Measurements from ENCODE around the gene AMDHD2. TPM values are rescaled to one million over a fixed set of nuclear protein-coding genes. Genes with fewer than 3 reads are reported as not detected.

AMDHD2 gene
- total RNA-seq, 1 experiment from 2014 or later = 100 TPM

DNA sequence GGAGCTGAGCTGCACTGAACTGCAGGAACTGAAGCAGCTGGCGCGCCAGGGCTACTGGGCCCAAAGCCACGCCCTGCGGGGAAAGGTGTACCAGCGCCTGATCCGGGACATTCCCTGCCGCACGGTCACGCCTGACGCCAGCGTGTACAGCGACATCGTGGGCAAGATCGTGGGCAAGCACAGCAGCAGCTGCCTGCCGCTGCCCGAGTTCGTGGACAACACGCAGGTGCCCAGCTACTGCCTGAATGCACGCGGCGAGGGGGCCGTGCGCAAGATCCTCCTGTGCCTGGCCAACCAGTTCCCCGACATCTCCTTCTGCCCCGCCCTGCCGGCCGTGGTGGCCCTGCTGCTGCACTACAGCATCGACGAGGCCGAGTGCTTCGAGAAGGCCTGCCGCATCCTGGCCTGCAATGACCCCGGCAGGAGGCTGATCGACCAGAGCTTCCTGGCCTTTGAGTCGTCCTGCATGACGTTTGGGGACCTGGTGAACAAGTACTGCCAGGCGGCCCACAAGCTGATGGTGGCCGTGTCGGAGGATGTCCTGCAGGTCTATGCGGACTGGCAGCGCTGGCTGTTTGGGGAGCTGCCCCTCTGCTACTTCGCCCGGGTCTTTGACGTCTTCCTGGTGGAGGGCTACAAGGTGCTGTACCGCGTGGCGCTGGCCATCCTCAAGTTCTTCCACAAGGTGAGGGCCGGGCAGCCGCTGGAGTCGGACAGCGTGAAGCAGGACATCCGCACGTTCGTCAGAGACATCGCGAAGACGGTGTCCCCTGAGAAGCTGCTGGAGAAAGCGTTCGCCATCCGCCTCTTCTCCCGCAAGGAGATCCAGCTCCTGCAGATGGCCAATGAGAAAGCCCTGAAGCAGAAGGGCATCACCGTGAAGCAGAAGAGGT lies 23.7 kb upstream of the AMDHD2 start:
- DNase-seq (ENCODE audit: low read depth) = no peak
- in situ Hi-C loops (cut with HindIII; ENCODE audit: low pct_unique_long_range_greater_than_20kb, low sequenced_read_pairs) = no loop called here

DNA sequence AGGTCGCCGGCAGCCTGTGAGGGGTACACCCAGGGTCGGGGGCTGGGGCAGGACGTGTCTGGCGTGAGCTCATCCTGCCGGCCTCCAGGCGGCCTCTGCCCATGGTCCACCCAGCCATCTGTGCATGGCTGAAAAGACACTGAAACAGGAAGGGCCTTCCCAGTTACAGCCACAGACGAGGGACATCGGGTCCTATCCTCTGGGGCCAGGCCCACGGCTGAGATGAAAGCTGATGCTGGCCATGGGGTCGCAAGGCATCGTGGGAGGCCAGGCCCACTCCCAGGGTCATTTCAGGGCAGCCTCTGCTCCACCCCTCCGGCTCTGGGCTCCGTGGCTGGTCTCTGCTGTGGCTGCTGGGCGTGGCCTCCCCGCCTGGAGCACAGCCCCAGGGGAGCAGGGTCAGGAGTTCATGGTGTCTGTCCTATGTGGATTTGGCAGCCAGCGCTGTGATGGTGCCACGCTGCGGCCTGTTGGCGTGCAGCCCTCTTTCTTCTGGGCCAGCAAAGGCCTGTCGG lies 23.0 kb upstream of the AMDHD2 start:
- in situ Hi-C loops (cut with HindIII; ENCODE audit: low pct_unique_long_range_greater_than_20kb, low sequenced_read_pairs) = no loop called here
- no peak for DNase-seq (ENCODE audit: low read depth)

DNA sequence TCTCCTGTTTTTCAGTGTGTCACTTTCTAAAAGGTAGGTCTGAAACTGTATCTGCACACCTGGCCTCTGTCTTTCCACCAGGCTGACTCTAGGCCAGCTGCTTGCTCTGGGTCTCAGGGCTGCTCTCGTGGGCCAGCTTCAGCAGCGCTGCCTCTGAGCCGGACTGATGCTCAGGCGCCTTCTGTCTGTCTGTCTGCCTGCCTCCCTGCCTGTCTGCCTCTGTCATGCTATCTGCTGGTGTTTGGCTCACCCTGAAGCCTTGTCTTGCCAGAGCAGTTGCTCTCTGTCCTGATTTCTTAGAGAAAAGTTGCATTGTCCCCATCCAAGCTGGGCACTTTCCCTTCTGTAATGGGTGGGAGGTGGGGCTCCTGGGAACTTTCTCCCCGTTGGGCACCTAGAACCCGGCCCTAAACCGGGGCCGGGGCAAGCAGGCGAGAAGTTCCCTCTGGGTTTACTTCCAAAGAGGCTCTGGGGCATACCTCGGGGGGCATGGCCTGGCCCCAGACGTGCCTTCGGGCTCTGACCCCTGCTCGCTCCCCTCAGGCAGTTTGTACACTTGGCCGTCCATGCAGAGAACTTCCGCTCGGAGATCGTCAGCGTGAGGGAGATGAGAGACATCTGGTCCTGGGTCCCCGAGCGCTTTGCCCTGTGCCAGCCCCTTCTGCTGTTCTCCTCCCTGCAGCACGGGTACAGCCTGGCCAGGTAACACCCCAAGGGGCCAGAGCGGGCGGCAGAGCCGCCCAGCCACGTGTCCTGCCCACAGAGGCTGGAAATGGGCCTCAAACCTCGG lies 22.3 kb upstream of the AMDHD2 start:
- in situ Hi-C loops (cut with HindIII; ENCODE audit: low pct_unique_long_range_greater_than_20kb, low sequenced_read_pairs) = no loop called here
- no peak for DNase-seq (ENCODE audit: low read depth)

DNA sequence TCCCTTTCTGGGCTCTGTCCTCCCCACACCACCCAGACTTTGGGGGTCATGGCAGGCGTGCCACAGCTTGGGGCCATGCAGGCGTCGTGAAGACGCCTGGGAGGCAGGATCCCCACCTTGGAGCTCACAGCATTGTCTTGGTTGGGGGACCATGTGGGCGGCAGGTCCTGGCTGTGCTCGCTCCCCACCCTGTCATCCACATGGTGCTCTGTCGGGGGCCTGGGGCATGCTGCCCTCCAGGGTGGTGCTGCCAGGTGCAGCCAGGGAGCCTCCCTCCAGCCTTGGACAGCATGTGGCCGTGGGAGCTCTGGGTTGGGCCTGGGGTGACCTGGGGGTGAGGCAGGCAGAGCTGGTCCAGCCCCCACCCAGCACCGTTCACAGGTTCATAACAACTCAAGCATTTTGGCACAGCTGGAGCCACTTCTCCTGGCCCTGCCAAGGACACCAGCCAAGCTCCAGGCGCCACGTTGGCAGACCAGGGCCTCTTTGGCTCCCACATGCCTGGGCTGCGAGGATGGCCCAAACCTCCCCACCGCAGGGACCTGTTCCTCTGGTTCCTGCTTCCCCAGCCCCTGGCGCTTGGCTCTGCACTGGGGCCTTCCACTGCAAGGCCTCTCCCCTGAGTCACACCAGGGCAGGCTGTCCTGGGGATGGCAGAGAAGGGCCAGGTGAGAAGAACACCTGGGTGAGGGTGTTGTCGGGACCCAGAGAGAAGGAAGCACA lies 21.5 kb upstream of the AMDHD2 start:
- in situ Hi-C loops (cut with HindIII; ENCODE audit: low pct_unique_long_range_greater_than_20kb, low sequenced_read_pairs) = no loop called here
- no peak for DNase-seq (ENCODE audit: low read depth)

DNA sequence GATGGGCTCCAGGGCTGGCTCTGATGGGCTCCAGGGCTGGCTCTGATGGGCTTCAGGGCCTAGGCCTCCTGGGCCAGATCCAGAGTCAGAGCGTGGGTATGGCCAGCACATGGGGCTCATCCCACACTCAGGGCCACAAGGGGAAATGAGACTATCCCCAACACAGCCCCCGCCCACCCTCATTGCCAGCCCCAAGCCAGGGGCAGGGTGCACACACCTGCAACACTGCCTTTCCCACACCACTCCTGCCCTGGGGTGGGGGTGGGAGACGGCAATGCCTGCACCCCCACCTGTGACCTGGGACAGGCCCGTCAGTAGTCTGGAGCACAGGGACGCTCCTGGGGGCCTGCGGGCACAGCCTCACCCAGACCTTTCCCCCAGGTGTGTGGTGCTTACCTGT lies 20.7 kb upstream of the AMDHD2 start:
- in situ Hi-C loops (cut with HindIII; ENCODE audit: low pct_unique_long_range_greater_than_20kb, low sequenced_read_pairs) = no loop called here
- DNase-seq (ENCODE audit: low read depth) = no peak

DNA sequence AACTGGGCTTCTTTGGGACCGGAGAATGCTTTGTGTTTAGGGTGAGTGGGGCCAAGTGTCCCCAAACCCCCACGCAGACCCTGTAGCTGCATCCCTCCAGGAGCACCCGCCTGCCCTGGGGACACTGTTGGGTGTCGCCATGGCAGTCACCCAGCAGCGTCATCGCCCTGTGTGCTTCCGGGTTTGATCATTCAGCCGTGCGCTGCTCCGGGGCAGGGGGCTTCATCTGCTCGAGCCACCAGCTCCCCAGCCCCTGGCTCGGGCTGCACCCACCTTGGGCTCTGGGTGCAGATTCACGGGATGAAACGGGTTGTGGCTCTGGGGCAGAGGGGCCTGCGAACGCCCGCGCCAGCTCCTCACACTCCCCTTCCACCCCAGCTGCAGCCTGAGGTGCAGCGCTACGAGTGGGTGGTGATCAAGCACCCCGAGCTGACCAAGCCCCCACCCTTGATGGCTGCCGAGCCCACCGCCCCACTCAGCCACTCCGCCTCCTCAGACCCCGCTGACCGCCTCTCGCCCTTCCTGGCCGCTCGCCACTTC lies 20.2 kb upstream of the AMDHD2 start:
- DNase-seq (ENCODE audit: low read depth) = no peak
- in situ Hi-C loops (cut with HindIII; ENCODE audit: low pct_unique_long_range_greater_than_20kb, low sequenced_read_pairs) = loop anchor here (25.0 kb wide), 1 partner anchor 463 kb away; the partner anchor contains the start of genes NHERF2, NTHL1 and TSC2

DNA sequence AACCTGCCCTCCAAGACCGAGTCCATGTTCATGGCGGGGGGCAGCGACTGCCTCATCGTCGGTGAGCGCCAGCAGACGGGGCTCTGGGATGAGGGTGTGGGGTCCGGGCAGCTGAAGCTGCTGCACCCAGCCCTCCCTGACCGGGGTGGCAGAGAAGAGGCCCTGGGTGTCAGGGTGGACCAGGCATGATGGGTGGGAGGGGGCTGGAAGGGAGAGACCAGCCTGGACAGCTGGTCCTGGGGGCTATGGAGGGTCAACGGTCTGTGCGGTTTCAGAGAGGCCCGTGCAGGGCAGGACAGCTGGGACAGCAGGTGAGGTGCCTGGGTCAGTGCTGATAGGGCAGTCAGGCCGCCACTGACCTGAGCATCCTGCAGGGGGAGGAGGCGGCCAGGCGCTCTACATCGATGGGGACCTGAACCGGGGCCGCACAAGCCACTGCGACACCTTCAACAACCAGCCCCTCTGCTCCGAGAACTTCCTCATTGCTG lies 19.7 kb upstream of the AMDHD2 start:
- in situ Hi-C loops (cut with HindIII; ENCODE audit: low pct_unique_long_range_greater_than_20kb, low sequenced_read_pairs) = loop anchor here (25.0 kb wide), 1 partner anchor 463 kb away; the partner anchor contains the start of genes NHERF2, NTHL1 and TSC2
- DNase-seq (ENCODE audit: low read depth) = no peak

DNA sequence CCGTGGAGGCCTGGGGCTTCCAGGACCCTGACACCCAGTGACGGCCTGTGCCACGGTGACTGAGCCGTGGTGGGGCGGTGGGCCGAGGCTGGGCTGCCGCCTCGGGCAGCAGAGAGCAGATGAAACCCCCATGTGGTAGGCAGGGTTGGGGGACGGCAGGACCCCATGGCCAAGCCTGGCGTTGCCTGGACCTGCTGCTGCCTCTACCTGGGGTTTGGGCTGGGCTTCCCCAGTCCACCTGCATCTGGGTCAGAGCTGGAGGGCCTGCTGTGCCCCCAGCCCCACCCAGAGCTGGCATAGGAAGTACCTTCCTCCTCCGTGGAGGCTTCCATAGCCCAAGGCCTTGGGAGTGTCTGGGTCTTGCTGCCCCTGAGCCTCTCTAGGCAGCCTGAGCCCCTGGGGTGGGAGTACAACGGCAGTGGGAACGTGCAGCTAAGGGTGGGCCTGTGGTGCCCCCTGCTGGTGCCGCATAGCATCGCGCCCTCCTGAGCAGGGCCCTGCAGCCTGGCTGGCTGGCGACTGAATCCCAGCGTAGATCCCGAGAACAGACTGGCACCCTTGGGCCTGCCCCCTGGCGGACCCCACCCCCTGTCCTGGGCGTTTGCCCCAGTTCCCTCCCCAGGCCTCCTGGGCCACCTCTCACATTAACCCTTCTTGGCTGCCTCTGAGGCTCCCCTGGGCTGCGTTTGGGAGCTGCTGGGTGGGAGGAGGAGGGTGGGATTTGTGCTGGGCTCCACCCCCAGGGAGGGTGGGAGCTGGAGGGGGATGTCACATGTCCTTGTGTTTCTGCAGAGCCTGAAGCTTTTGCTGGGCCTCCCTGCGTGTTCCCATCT lies 19.0 kb upstream of the AMDHD2 start:
- DNase-seq (ENCODE audit: low read depth) = peak; percentile 97
- in situ Hi-C loops (cut with HindIII; ENCODE audit: low pct_unique_long_range_greater_than_20kb, low sequenced_read_pairs) = loop anchor here (25.0 kb wide), 1 partner anchor 464 kb away; the partner anchor contains the start of genes NHERF2, NTHL1 and TSC2

DNA sequence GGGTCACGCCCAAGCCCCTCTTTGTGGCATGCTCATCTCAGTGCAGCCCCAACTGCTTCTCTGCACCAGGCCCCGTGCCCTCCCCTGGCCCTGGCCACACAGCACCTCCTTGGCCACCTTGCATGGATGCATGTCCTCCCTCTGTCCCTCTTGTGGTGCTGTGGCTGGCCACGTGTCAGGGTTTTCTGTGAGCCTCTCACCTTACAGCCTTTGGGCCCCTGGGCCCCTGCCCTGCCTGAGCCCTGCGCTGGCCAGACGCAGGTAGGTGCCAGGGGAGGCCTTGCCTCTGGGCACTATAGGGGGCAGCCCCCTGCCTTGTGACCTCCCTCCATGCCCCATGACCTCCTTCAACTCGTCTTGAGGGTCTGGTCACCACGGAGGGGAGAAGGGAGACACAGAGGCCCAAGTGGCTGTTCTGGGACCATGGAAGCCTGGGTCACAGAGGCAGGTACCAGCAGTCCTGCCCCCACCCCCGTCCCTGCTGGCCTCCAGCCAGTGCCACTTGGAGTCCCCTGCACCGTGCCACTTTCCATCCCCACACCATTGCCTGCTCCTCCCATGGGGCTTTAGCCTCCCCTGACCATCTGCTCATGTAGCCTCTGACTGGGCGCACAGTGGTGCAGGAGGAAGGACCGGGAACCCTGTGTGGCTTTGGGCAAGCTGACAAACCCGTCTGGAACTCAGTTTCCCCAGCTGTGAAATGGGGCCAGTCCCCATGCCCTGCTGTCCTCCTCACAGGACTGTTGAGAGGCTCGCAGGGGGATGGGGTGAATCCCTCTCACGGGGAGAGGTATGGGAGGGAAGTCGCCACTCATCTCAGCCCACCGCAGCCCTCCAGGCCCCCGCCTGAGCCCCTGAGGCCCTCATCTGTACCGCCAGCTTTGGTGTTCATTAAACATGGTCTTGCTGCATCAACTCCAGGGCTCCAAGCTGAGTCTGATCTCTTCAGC lies 17.9 kb upstream of the AMDHD2 start:
- no peak for DNase-seq (ENCODE audit: low read depth)
- in situ Hi-C loops (cut with HindIII; ENCODE audit: low pct_unique_long_range_greater_than_20kb, low sequenced_read_pairs) = loop anchor here (25.0 kb wide), 1 partner anchor 465 kb away; the partner anchor contains the start of genes NHERF2, NTHL1 and TSC2

DNA sequence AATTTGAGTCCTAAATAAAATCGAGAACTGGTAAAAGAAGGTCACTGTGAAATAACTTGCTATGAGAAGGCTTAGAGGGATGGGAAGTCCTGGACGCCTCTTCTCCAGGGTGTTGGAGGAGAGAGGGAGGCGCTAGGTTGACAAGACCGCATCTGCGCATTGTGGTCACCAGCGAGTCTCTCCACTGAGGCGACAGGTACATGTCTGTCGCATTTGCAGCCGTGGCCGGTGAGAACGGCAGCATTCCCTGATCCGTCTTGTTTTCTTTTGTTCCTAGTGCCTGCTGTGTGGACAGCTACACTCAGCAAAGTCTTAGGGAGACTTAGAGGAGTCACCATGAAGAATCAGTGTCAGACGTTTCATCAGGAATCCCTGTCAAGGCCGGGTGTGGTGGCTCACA lies 14.5 kb upstream of the AMDHD2 start:
- in situ Hi-C loops (cut with HindIII; ENCODE audit: low pct_unique_long_range_greater_than_20kb, low sequenced_read_pairs) = loop anchor here (25.0 kb wide), 1 partner anchor 468 kb away; the partner anchor contains the start of genes NHERF2, NTHL1 and TSC2
- DNase-seq (ENCODE audit: low read depth) = no peak

DNA sequence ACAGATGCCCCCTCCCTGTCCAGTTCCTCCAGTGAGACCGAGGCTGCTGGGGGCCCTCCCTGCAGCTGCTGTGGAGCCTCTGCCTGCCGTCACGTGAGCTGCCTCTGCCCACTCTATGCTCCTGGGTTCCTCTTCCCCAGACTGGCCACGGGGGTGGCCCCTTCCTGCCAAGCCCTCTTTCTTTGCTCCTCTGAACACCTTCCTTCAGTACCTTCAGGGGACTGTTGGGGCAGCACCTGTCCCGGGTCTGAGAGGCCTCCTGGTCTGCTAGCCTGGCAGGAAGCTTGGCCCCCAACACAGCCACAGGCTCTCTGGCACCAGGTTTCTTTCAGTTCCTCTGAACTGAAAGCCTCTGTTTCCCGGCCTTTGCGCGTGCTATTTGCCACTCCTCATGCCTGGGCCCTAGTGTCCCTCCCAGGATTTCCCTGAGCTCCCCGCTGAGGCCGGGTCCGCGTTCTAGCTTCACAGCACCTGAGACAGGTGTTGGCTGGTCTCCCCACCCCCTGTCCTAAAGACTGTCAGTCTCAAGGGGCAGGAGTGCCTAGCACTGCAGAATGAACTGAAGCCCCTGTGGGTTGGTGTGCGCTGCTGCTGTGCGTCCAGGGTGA lies 13.0 kb upstream of the AMDHD2 start:
- in situ Hi-C loops (cut with HindIII; ENCODE audit: low pct_unique_long_range_greater_than_20kb, low sequenced_read_pairs) = loop anchor here (25.0 kb wide), 1 partner anchor 470 kb away; the partner anchor contains the start of genes NHERF2, NTHL1 and TSC2

DNA sequence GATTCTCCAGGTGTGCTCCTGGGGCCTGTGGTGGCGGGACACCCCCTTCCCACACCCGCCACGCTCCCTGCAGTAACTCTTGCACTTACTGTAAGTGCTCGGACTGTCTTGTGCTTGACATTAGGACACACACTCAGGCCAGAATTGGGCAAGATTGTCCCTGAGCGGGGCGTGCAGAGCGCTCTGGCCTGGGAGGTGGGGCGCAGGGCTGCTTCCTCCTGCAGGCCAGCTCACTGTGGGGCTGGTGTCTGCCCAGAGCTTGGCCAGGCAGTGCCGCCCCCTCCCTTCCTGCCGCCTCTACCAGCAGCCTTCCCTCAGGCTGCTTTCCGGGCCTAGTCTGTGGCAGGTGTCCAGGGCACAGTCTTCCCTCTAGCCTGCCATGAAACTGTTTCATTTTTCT lies 12.5 kb upstream of the AMDHD2 start:
- in situ Hi-C loops (cut with HindIII; ENCODE audit: low pct_unique_long_range_greater_than_20kb, low sequenced_read_pairs) = loop anchor here (25.0 kb wide), 1 partner anchor 470 kb away; the partner anchor contains the start of genes NHERF2, NTHL1 and TSC2
- no peak for DNase-seq (ENCODE audit: low read depth)

More for the DNA sequence above, 13.0 kb upstream of the AMDHD2 start:
- no peak for DNase-seq (ENCODE audit: low read depth)

DNA sequence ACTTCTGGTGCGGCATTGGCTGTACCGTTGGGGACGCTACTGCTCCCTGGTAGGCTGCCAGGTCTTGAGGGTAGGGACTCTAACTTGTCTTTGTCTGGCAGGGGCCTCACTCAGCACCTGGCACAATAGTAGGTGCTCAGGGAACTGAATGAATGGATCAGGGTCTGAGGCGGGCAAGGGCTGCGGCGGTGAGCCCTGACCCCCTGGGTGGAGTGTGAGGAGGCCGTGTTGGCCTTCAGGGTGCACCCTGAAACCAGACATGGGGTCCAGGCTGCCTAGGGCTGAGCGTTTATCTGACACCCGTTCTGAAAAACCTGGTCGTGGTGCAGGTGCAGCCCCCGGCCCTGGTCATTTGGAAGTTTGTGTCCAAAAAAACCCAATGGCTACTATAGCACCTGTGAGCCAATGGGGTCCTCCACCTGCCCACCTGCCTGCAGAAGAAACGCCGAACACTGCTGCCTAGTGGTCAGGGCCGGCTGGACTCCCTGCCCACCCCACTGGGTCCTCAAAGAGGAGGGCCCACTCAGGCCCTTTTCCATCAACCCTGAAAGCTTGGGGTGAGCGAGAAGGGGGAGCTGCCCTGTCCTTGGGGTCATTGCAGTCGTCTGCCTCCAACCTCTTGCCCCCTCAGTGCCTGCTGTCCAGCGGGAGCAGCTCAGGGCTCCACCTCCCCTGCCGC lies 11.3 kb upstream of the AMDHD2 start:
- in situ Hi-C loops (cut with HindIII; ENCODE audit: low pct_unique_long_range_greater_than_20kb, low sequenced_read_pairs) = loop anchor here (25.0 kb wide), 1 partner anchor 472 kb away; the partner anchor contains the start of genes NHERF2, NTHL1 and TSC2
- DNase-seq (ENCODE audit: low read depth) = no peak

DNA sequence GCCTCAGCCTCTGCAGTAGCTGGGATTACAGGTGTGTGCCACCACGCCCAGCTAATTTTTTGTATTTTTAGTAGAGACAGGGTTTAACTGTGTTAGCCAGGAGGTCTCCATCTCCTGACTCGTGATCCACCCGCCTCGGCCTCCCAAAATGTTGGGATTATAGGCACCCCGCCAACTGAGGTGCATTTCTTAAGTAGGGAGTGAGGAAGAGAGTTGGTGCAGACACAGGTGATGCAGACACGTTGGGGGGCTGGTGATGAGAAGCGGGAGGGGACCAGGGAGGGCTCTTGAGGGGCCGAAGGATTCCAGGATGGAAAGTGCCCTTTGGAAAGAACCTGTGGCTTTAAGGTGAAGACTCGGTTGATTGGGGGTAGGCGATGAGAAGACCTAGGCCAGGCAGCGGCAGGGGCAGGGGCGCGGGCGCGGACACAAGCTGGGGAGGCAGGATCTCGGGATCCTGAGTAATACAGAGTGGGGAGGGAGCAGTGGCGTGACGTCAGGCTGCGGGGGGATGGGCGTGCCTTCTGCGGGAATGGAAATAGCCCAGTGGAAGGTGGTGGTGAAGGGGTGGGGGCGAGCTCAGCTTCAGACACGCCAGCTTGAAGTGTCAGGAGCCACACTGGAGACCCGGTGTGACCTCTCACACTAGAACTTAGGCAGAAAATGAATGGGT lies 8.9 kb upstream of the AMDHD2 start:
- peak; percentile 85 for DNase-seq (ENCODE audit: low read depth)
- in situ Hi-C loops (cut with HindIII; ENCODE audit: low pct_unique_long_range_greater_than_20kb, low sequenced_read_pairs) = loop anchor here (25.0 kb wide), 1 partner anchor 474 kb away; the partner anchor contains the start of genes NHERF2, NTHL1 and TSC2

Measured in Caki2 (cell line).